Measurements from ENCODE around the gene ZCCHC18.

The ZCCHC18 gene

GRCh38 chrX:104136241-104137019, 24.1 kb downstream of the ZCCHC18 start:
- peak; percentile 72 for TF ChIP-seq CTCF (conservative IDR thresholded peaks at IDR 0.05; ENCODE audit: low read length)
- DNase-seq (ENCODE audit: low read depth), result peak; percentile 87
- peak overlapping the region; percentile 65 for H3K4me3 ChIP-seq (ENCODE audit: low read length)

- TF ChIP-seq CTCF (conservative IDR thresholded peaks at IDR 0.05; ENCODE audit: low read length), result no peak
- peak; percentile 21 for DNase-seq (ENCODE audit: low read depth)
- no peak overlapping the region for H3K4me3 ChIP-seq (ENCODE audit: low read length)
Observed at GRCh38 chrX:104137496-104137895, 25.2 kb downstream of the ZCCHC18 start.

- no peak for TF ChIP-seq CTCF (conservative IDR thresholded peaks at IDR 0.05; ENCODE audit: low read length)
- DNase-seq (ENCODE audit: low read depth), result no peak
- no peak overlapping the region for H3K4me3 ChIP-seq (ENCODE audit: low read length)
Observed at GRCh38 chrX:104141087-104141760, 28.9 kb downstream of the ZCCHC18 start.

- TF ChIP-seq CTCF (conservative IDR thresholded peaks at IDR 0.05; ENCODE audit: low read length), result no peak
- no peak overlapping the region for H3K4me3 ChIP-seq (ENCODE audit: low read length)
- DNase-seq (ENCODE audit: low read depth), result no peak
Observed at GRCh38 chrX:104151037-104151436, 38.7 kb downstream of the ZCCHC18 start.

GRCh38 chrX:104156630-104157529, 44.6 kb downstream of the ZCCHC18 start, which contains the start of gene SLC25A53:
SLC25A53 (minus strand) TSS chrX:104157009; CDS start chrX:104105257, 51,752 bp downstream.
- TF ChIP-seq CTCF (conservative IDR thresholded peaks at IDR 0.05; ENCODE audit: low read length), result no peak
- H3K4me3 ChIP-seq (ENCODE audit: low read length), result peak within 1 kb of the TSS; percentile 76
- DNase-seq (ENCODE audit: low read depth), result peak; percentile 74

All from AG10803 (cell line).